VCaP (cell line): ENCODE measurements around the gene AKT1.

ENCODE experiments used
- H3K27ac ChIP-seq: fragments of 450-650 bp; 2 replicates; pipeline ENCODE4 v1.5.1; 2017
- CTCF ChIP-seq: fragments of 450-650 bp; conservative IDR thresholded peaks from 2 replicates; pipeline ENCODE4 v1.5.1; 2017; ENCODE audit warnings: mild to moderate bottlenecking, moderate library complexity

AKT1 gene

GRCh38 chr14:104758981-104759969, 36.3 kb downstream of the AKT1 start:
- H3K27ac ChIP-seq, result no peak overlapping the region
- no peak for TF ChIP-seq CTCF

- H3K27ac ChIP-seq, result no peak overlapping the region
- no peak for TF ChIP-seq CTCF
Measured at GRCh38 chr14:104757681-104758392, 37.7 kb downstream of the AKT1 start.

- no peak overlapping the region for H3K27ac ChIP-seq
- TF ChIP-seq CTCF, result no peak
Measured at GRCh38 chr14:104757238-104757585, 38.3 kb downstream of the AKT1 start.

GRCh38 chr14:104756477-104757237, 38.9 kb downstream of the AKT1 start:
- H3K27ac ChIP-seq, result no peak overlapping the region
- TF ChIP-seq CTCF, result no peak

- no peak for TF ChIP-seq CTCF
- no peak overlapping the region for H3K27ac ChIP-seq
Measured at GRCh38 chr14:104755621-104756020, 39.9 kb downstream of the AKT1 start.

GRCh38 chr14:104754213-104754851, 41.2 kb downstream of the AKT1 start:
- no peak for TF ChIP-seq CTCF
- H3K27ac ChIP-seq, result peak overlapping the region; percentile 85; the same call in 1 of the 2 replicates
